NCI-H526 treated with DMSO at 0.1 percent for 48 hours (cell line): ENCODE measurements around the gene OR10J1.
"Not testable (repeated sequence)": the region's sequence is repeated elsewhere in the genome, so short reads cannot be mapped to it uniquely, and the experiment has no call there.

ENCODE experiments used
- DNase-seq: peaks from one replicate; lab custom pipeline; 2025; lab: John Stamatoyannopoulos, UW

OR10J1 gene

DNA sequence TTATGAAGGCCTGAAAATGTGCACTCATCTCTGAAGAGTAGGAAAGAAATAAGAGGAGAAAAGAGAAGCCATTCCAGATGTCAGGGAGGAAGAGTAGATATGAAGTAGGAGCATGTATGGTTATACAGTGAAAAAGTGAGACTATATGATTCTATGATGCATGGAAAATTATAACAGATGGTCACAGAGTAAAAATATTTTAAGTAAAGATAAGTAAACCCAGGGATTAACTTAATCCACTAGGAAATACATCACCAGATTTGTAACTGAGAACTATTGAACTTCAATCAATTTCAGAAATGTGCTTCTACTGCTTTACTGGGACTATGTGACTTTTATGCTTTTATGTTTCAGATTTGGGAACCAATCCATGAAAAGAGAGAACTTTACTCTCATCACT lies at the start of gene OR10J1:
OR10J1 (plus strand) TSS at position 301 of the 400 bp plus-strand sequence; CDS start at position 371, 70 bp downstream.
- DNase-seq, result no peak

DNA sequence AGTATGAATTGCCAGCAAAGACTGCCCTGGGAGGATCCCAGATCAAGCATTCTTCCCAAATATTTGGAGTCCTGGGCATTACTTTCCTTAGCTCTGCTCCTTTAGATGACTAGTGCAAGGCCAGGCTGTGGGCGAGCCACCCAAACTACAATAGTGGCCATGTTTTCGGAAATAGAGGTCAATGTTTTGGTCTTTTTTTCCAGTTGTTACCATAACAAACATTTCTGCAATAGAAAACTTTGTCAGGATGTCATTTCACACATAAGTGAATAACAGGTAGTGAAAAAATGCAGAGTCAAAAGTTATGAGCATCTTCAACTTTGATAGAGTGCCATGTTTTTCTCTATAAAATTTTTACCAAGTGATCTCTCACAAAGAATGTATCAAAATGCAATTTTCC lies 32.7 kb upstream of the OR10J1 start:
- DNase-seq, result no peak

- peak; percentile 23 for DNase-seq
These were observed 30.6 kb upstream of the OR10J1 start for GRCh38 chr1:159408862-159409400.

- no peak for DNase-seq
These were observed 17.7 kb upstream of the OR10J1 start for GRCh38 chr1:159421821-159422220.

DNA sequence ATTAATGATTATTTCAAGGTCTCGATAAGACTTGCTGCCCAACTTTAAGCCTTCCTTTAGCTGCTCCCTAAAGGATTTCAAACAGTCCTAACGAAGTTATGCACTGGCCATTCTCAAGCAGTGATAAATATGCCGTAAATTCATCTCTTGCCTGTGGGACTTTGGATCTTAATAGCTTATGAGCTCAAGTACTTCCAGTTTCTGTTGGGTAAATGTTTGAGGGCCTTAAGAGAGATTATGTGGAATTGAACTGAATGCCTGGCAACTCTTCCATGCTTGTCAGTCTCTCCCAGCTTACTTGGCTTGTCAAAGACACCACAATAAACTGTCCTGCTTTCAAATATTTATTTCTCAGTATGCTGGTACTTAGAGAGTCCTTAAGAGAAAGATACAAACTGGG lies 11.0 kb upstream of the OR10J1 start:
- no peak for DNase-seq

DNA sequence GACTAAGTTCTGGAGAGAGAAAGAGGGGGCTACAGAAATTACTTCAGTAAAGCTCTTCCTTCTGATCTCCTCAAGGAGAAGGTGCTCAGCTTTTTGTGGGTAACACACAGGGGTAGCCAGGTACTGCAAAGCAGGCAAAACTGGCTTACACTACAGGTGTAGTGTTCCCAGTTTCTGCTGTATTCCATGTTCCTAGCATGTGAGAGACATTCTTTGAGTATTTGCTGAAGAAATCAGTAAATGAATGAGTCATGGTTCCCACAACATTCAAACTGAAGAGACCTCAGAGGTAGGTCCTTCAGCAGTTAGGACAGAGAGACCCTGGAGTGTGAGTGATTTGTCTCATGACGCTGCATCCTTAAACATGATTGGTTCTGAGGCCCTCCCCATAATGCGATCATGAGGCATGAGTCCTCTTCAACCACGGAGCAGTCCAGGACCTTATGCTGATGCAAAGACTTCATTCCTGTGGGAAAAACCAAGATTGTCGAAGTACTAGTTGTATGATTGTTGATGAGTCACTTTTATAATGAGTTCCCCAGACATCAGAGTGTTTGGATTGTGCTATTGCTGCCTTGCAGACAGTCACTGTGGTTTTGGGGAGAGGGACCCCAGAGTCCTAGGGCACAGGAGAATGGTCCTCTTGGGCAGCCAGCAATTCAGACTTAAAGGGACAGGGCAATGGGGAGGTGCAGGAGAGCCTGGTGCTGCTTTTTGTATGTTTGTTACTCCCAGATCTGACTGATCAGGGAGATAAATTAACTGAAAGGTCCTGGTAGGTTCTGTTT lies 10.3 kb upstream of the OR10J1 start:
- no peak for DNase-seq

DNA sequence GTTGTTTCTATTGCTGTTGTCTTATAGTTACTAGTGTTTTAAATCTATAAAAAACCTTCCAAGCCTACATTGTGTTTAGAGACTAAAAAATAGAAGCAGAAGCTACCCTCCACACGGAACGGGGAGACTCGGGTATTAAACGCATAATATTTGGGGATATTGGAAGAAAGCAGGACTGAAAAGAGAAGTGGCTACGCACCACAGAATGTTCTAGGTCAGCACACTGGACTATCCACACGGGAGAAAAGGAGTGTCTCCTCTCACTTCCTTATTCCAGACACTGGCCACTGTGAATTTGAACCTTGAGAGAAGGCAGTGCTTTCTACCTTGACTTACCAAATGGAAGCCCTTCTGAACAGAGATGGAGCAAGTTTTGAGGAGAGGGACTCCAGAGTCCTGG lies 8.5 kb upstream of the OR10J1 start:
- no peak for DNase-seq

GRCh38 chr1:159431904-159432303 lies 7.6 kb upstream of the OR10J1 start, which contains the start of gene OR10J4:
Gene OR10J4 (plus strand): TSS chr1:159432204.
- DNase-seq, result no peak

DNA sequence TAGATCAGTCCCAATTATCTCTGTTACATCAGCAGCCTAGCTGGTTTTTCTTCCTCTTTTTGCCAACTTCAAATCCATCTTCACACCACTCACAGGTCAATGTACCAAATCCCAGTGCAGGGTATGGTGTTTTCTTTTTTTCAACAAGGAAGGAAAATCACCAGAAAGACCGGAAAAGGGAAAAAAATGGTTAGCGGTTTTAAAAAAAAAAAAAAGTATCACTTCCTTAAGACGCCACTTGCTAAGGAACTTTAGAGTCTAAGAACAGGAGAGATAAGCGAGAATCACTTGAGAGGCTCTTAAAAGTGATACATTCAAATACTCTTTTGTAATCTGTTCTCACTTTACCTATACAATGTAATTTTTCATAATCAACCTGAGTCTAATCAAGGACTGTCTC lies 3.1 kb upstream of the OR10J1 start:
- DNase-seq, result no peak

DNA sequence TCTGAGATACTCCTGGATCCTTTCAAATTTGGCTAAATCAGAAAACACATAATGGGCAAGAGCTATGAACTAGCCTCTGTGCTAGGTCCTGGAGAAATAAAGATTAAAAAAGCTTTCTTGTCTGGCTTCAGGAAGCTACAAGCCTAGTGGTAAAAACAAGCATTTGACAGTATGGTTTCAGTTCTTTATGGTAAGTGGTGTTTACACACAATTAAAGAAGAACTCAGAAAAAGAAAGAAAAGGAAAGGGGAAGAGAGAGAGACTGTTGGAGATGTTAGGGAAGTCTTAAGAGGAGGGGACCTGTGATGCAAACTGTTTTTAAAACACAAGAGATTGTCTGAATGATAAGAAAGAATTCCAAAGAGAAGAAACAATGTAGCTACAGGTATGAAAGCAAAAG lies 1.8 kb downstream of the OR10J1 start:
- DNase-seq, result no peak

GRCh38 chr1:159442428-159442827 lies 2.9 kb downstream of the OR10J1 start:
- no peak for DNase-seq

DNA sequence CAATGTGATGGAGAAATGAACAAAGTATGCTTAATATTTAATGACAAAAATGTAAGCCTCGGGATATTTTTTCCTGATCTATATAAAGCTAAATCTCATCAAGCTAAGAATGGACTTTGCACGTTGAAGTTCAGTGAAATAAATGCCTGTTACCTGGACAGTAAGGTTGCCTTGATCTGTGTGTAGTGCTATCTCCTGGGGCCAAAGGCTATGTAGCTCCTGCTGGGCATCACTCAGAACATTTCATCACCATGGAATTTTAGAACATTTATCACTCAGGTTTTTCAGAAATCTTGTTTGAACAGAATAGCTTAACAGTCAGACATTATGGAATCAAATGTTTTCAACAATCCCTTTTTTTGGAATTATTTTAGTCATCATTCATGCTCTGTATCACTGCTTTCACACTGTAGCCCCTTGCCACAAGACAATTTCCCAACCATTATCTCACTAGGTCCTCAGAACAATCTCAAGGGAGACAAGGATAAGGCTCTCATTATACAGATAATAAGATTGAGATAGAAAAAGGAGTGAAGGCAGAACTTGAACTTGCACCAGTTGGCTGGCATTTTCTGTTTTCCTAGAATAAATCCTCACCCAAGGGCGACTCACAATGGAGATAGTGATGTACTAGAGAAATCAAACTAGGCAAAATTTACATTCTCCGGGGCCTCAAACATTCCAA lies 3.7 kb downstream of the OR10J1 start:
- no peak for DNase-seq

- peak; percentile 21 for DNase-seq
These were observed 5.0 kb downstream of the OR10J1 start for GRCh38 chr1:159444511-159444910.

DNA sequence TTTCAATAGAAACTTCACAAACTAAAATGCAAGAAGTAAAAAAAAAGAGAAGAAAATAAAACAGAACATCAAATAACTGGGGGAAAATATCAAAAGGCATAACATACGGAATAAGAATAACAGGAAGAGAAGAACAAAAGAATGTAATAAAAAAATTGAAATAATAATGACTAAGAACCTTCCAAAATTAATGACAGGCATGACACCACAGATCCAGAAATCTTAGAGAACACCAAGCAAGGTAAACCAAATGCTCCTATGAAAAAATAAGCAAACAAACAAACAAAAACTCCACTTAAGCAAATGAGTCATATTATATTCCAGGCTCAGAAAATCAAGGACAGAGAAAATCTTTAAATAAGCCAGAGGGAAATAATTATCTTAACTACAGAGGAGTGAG lies 8.7 kb downstream of the OR10J1 start:
- DNase-seq, result no peak

DNA sequence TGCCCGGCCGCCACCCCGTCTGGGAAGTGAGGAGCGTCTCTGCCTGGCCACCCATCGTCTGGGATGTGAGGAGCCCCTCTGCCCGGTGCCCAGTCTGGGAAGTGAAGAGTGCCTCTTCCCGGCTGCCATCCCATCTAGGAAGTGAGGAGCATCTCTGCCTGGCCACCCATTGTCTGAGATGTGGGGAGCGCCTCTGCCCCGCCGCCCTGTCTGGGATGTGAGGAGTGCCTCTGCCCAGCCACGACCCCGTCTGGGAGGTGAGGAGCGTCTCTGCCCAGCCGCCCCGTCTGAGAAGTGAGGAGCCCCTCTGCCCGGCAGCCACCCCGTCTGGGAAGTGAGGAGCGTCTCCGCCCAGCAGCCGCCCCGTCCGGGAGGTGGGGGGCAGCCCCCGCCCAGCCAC lies 10.1 kb downstream of the OR10J1 start:
- not testable (repeated sequence) for DNase-seq

- DNase-seq, result no peak
These were observed 20.0 kb downstream of the OR10J1 start for GRCh38 chr1:159459551-159459950.

DNA sequence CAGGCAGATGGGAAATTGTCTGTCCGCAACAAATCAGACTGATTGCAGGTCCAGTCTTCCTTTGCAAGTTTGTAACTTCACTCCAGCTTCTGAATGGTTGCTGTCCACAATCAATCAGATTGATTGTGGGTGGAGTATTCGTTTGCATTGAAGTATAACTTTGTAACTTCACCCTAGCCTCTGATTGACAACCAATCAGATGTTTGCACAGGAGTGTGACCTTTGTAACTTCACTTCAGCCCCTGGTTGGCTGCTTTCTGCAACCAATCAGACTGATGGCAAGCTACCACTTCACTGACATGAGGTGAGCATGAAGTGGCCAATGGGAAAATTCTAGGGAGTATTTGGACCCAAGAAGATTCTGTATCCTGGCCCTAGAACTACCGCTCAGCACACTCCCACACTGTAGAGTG lies 25.7 kb downstream of the OR10J1 start:
- DNase-seq, result no peak

DNA sequence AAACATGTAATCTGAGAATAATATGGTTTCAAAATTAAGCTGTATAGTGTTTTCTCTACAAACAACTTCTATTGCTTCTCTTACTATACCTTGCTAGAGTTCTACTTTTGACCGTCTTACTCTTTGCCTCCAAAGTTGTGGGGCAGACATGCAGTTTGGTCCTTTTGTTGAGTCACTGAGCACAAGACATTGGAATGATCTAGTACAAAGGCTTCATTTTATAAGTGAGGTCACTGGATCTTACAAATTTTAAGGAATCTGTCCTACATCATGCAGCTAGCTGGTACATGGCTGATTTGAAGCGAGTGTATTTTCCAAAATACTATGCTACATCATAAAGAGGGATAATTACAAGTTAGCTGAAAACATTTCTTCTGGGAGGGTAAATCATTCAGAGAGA lies 28.8 kb downstream of the OR10J1 start:
- no peak for DNase-seq

GRCh38 chr1:159469921-159470533 lies 30.5 kb downstream of the OR10J1 start:
- no peak for DNase-seq

DNA sequence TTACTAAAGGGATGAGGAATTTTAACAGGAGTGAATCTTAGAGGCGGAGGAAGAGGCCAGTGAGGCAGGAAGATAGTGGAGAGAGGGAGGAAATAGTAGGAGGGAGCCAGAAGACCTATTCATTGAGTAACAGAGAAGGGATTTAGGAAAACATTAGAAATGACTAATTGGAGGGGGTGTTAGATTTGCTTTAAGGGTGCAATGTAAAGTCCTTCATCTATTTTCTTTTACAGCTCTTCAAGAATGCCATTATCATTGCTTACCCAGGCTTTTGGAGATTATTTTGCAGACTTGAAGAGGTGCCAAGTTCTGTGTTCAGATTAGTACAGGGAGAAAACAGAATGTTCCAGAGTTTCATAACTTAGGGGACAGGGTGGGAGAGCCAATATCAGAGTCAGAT lies 33.8 kb downstream of the OR10J1 start:
- no peak for DNase-seq

- no peak for DNase-seq
These were observed 35.4 kb downstream of the OR10J1 start for GRCh38 chr1:159474926-159475325.

- no peak for DNase-seq
These were observed 44.0 kb downstream of the OR10J1 start for GRCh38 chr1:159483501-159483900.
